GM12873 (cell line): ENCODE results near the gene NLRP8.

Experiments used
- CTCF ChIP-seq: IDR thresholded peaks from 2 replicates; pipeline ENCODE4 v1.5.1; 2012; ENCODE audit warnings: low read depth, mild to moderate bottlenecking, moderate library complexity, low read length, control low read depth; ENCODE audit not compliant: insufficient read depth; ENCODE audit errors: missing control alignments

Gene NLRP8

GRCh38 chr19:55939206-55939605 lies 8.4 kb upstream of the NLRP8 start:
- no peak for TF ChIP-seq CTCF

- no peak for TF ChIP-seq CTCF
Measured at GRCh38 chr19:55940306-55940705, 7.3 kb upstream of the NLRP8 start.

GRCh38 chr19:55956431-55956830 lies 8.8 kb downstream of the NLRP8 start:
- TF ChIP-seq CTCF: no peak

- no peak for TF ChIP-seq CTCF
Measured at GRCh38 chr19:55958356-55958755, 10.7 kb downstream of the NLRP8 start.

GRCh38 chr19:55959996-55960675 lies 12.5 kb downstream of the NLRP8 start:
- no peak for TF ChIP-seq CTCF

- TF ChIP-seq CTCF: no peak
Measured at GRCh38 chr19:55962186-55962585, 14.6 kb downstream of the NLRP8 start.

- no peak for TF ChIP-seq CTCF
Measured at GRCh38 chr19:55973982-55974381, 26.4 kb downstream of the NLRP8 start.

GRCh38 chr19:55980415-55980814 lies 32.8 kb downstream of the NLRP8 start:
- TF ChIP-seq CTCF: no peak
